Lung (tissue), 12 donors: Measurements from ENCODE around the gene HTRA1. TPM values are rescaled to one million over a fixed set of nuclear protein-coding genes. Genes with fewer than 3 reads are reported as not detected.

Experiments used
- ATAC-seq: fragments of 200-7000 bp; cut with Tn5 transposase; one replicate; pipeline ENCODE4 v1.9.1; 2020; ENCODE audit warnings: moderate number of reproducible peaks; ENCODE audit not compliant: insufficient read depth, low FRiP score
- DNase-seq, 3 donors: peaks; one replicate each; pipeline ENCODE4 v3.0.0-alpha.2; 2013 to 2017
- H3K27ac ChIP-seq, 2 donors: one replicate each; pipeline ENCODE4 v1.5.1; 2013; ENCODE audit warnings: mild to moderate bottlenecking in 2 of 2, moderate library complexity in 2 of 2, control low read depth in 1 of 2, inconsistent platforms in 1 of 2, low read depth in 1 of 2, low read length in 1 of 2
- H3K27me3 ChIP-seq, 3 donors: one replicate each; pipeline ENCODE4 v1.5.1; 2013; ENCODE audit warnings: low read length in 2 of 3; ENCODE audit not compliant: control insufficient read depth in 3 of 3, insufficient read depth in 3 of 3
- H3K36me3 ChIP-seq, 4 donors: one replicate each; pipeline ENCODE4 v1.5.1; 2013; ENCODE audit warnings: low read length in 4 of 4, mild to moderate bottlenecking in 1 of 4, moderate library complexity in 1 of 4; ENCODE audit not compliant: control insufficient read depth in 4 of 4, insufficient read depth in 4 of 4
- H3K4me1 ChIP-seq, 5 donors: one replicate each; pipeline ENCODE4 v1.5.1; 2013; ENCODE audit warnings: low read length in 5 of 5, mild to moderate bottlenecking in 2 of 5, moderate library complexity in 1 of 5; ENCODE audit not compliant: control insufficient read depth in 5 of 5, insufficient read depth in 5 of 5
- H3K4me3 ChIP-seq: one replicate; pipeline ENCODE4 v1.5.1; 2013; ENCODE audit warnings: mild to moderate bottlenecking, control low read depth, moderate library complexity
- H3K9ac ChIP-seq, 2 donors: one replicate each; pipeline ENCODE4 v1.5.1; 2013; ENCODE audit warnings: low read length in 2 of 2, control low read depth in 1 of 2; ENCODE audit not compliant: insufficient read depth in 1 of 2
- H3K9me3 ChIP-seq, 4 donors: one replicate each; pipeline ENCODE4 v1.5.1; 2013; ENCODE audit warnings: low read length in 3 of 4, mild to moderate bottlenecking in 1 of 4, moderate library complexity in 1 of 4; ENCODE audit not compliant: control insufficient read depth in 4 of 4, insufficient read depth in 3 of 4
- CTCF ChIP-seq: IDR thresholded peaks from 2 replicates; pipeline ENCODE4 v1.5.1; 2012; ENCODE audit warnings: mild to moderate bottlenecking; ENCODE audit errors: control extremely low read depth, extremely low read depth
- WGBS, 2 donors: extraction: QIAGEN DNeasy Blood & Tissue Kit; methylation state at CpG; one replicate each; pipeline ENCODE4 v1.1.7; 2013; 5-methylcytosine and 5-hydroxymethylcytosine counted together
- polyA plus RNA-seq, 2 donors: library from polyadenylated mRNA; stranded (reverse); fragments of 200-250 nt; gene quantifications; one replicate each; pipeline ENCODE4 v1.2.1, GENCODE V29; 2013
- total RNA-seq, 2 donors: library from RNA; depleted of rRNA in 1 of 2; stranded (reverse); fragments of >200 nt in 1 of 2; gene quantifications; one replicate each; pipeline ENCODE4 v1.2.1, GENCODE V29; 2014 to 2021
- donor health status: control.
- donor health status: control.
- donor health status: Bipolar disorder and iron deficiency.
- donor health status: healthy.
- donor health status: DM: yes; HTN: yes; CAD: no.

The HTRA1 gene
- total and polyA plus RNA-seq, 4 donors = 30.4 to 59.8 (median 46.1) TPM

- Histone ChIP-seq H3K27me3 (no peaks in the 10 kb centered on the region), H3K9ac (no peak overlapping the region), H3K36me3 (peaks cover 0 to 2% (median 0%) of the 10 kb centered on the region in 4 donors), H3K4me3 (no peak overlapping the region), H3K4me1 (peaks cover 12 to 24% (median 16%) of the 10 kb centered on the region in 5 donors), H3K27ac (no peak overlapping the region), H3K9me3 (no peaks in the 10 kb centered on the region)
- DNase-seq (peak; percentile 71 to 93 (median 87)), ATAC-seq (no peak)
- WGBS, 2 donors = 17 to 37% methylated on average over 5 of the region's 5 CpGs
- no peak for TF ChIP-seq CTCF
Measured at GRCh38 chr10:122485670-122486069, 24.3 kb downstream of the HTRA1 start.

- no peak for TF ChIP-seq CTCF
- peaks cover 12 to 26% (median 16%) of the 10 kb centered on the region in 5 donors for H3K4me1 ChIP-seq
- no peak overlapping the region for H3K9ac ChIP-seq
- no peak overlapping the region for H3K27ac ChIP-seq
- 76 to 82% methylated on average over 9 of the region's 9 CpGs for WGBS, 2 donors
- ATAC-seq (no peak), DNase-seq (no peak)
- peaks cover 0 to 2% (median 0%) of the 10 kb centered on the region in 4 donors for H3K36me3 ChIP-seq
- no peaks in the 10 kb centered on the region for H3K9me3 ChIP-seq
- no peak overlapping the region for H3K4me3 ChIP-seq
- H3K27me3 ChIP-seq = no peaks in the 10 kb centered on the region
Measured at GRCh38 chr10:122486406-122487080, 25.2 kb downstream of the HTRA1 start.

GRCh38 chr10:122487174-122487765, 25.9 kb downstream of the HTRA1 start:
- no peaks in the 10 kb centered on the region for H3K9me3 ChIP-seq
- H3K4me3 ChIP-seq = no peak overlapping the region
- TF ChIP-seq CTCF = no peak
- H3K9ac ChIP-seq = no peak overlapping the region
- H3K27me3 ChIP-seq = no peaks in the 10 kb centered on the region
- DNase-seq (peak; percentile 49 to 73 (median 63)), ATAC-seq (no peak)
- no peak overlapping the region for H3K27ac ChIP-seq
- 56 to 58% methylated on average over 16 of the region's 16 CpGs for WGBS, 2 donors
- peaks cover 12 to 27% (median 16%) of the 10 kb centered on the region in 5 donors for H3K4me1 ChIP-seq
- peaks cover 0 to 2% (median 0%) of the 10 kb centered on the region in 4 donors for H3K36me3 ChIP-seq
